ENCODE measurements around the gene RAD51B.

The RAD51B gene

DNA sequence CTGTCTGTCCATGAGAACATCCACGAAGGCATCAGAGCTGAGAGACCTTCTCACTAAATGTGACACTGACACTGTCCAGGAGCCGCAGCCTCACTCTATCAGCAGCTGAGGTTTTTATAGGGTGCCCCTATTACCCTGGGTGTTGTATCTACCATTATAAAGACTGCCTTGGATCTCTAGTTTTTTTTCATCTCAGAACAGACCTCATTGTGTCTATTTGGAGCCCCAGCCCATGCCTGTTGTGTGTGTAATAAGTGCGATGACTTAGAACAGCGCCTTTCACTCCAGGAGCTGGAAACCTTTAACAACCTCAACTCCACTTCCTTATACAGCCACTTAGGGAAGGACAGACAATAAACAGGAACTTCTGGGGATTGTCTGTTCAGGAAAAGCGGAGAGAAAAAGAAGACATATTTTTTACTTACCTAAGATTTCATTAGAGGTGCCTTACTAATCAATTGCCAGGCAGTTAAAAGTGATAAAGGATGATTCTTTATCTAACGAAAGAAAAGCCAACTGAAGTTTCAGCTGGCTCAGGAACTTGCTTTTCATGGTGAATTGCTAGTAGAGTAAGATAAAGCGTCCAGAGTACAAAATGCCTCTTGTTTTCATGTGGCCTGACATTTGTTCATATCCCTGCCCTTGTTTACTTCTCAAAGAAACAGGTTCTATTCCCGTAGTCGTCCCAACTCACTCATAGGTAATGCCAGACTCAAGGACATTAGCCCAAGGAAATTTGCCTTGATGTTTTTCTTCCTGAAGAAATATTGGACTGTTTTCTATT, 420.6 kb downstream of the RAD51B start:
- peak overlapping the region in 1 of 2 donors; percentile 20 for H3K9ac ChIP-seq (ENCODE audit: low read depth in 1 of 2, low read length in 2 of 2)

DNA sequence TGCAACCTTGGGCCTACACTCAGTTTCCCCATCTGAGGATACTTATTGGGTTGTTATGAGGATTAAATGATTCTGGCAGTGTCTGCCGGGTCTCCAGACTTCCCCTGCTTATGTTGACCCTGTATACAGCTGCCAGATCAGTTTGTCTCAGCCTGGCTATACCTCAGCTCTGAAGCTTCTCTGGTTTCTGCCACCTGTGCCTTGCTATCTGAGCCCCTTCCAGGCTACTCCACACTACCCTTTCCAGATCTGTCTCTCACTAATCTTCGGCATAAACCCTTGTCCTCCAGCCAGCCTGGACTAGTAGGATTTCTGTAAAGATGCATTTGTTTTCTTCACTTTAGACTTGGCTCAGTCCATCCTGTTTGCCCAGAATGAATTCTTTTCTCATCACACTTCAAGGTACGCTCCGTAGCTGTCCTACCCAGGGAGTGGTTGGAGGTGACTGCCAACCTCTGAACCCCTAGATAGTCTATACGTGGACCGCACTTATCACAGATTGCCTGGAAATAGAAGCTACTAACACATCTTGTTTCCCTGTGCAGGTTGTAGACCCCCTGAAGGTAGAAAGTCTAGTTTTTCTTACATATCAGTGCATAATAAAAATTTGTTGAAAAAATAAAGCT, 422.4 kb downstream of the RAD51B start:
- H3K4me3 ChIP-seq (ENCODE audit: low read depth in 1 of 2, low read length in 2 of 2) = peak overlapping the region in 1 of 2 donors; percentile 31
- peaks cover 69 to 83% of the 10 kb centered on the region in 2 donors for H3K4me1 ChIP-seq (ENCODE audit: control insufficient read depth in 1 of 2, insufficient read depth in 2 of 2, low read length in 2 of 2)

More for the DNA sequence above, 420.6 kb downstream of the RAD51B start:
- no peaks in the 10 kb centered on the region for H3K9me3 ChIP-seq (ENCODE audit: control insufficient read depth in 1 of 2, low read length in 2 of 2)
- H3K4me3 ChIP-seq (ENCODE audit: low read depth in 1 of 2, low read length in 2 of 2) = peak overlapping the region in 1 of 2 donors; percentile 26
- H3K36me3 ChIP-seq (ENCODE audit: control insufficient read depth in 1 of 2, insufficient read depth in 2 of 2, low read length in 2 of 2) = no peaks in the 10 kb centered on the region
- H3K4me1 ChIP-seq (ENCODE audit: control insufficient read depth in 1 of 2, insufficient read depth in 2 of 2, low read length in 2 of 2) = peaks cover 57 to 73% of the 10 kb centered on the region in 2 donors
- H3K27me3 ChIP-seq (ENCODE audit: control insufficient read depth in 1 of 2, insufficient read depth in 2 of 2, low read length in 2 of 2) = no peaks in the 10 kb centered on the region
- peak overlapping the region; percentile 63 for H3K27ac ChIP-seq (ENCODE audit: low read depth, low read length)

GRCh38 chr14:68243450-68244010, 424.0 kb downstream of the RAD51B start:
- Histone ChIP-seq H3K9ac (ENCODE audit: low read depth in 1 of 2, low read length in 2 of 2) (no peak overlapping the region), H3K4me1 (ENCODE audit: control insufficient read depth in 1 of 2, insufficient read depth in 2 of 2, low read length in 2 of 2) (peaks cover 82 to 95% of the 10 kb centered on the region in 2 donors), H3K9me3 (ENCODE audit: control insufficient read depth in 1 of 2, low read length in 2 of 2) (no peaks in the 10 kb centered on the region), H3K27me3 (ENCODE audit: control insufficient read depth in 1 of 2, insufficient read depth in 2 of 2, low read length in 2 of 2) (no peaks in the 10 kb centered on the region), H3K4me3 (ENCODE audit: low read depth in 1 of 2, low read length in 2 of 2) (no peak overlapping the region), H3K36me3 (ENCODE audit: control insufficient read depth in 1 of 2, insufficient read depth in 2 of 2, low read length in 2 of 2) (no peaks in the 10 kb centered on the region), H3K27ac (ENCODE audit: low read depth, low read length) (no peak overlapping the region)

More for the DNA sequence above, 422.4 kb downstream of the RAD51B start:
- H3K9ac ChIP-seq (ENCODE audit: low read depth in 1 of 2, low read length in 2 of 2) = peak overlapping the region in 1 of 2 donors; percentile 21
- H3K9me3 ChIP-seq (ENCODE audit: control insufficient read depth in 1 of 2, low read length in 2 of 2) = no peaks in the 10 kb centered on the region
- no peaks in the 10 kb centered on the region for H3K27me3 ChIP-seq (ENCODE audit: control insufficient read depth in 1 of 2, insufficient read depth in 2 of 2, low read length in 2 of 2)
- H3K27ac ChIP-seq (ENCODE audit: low read depth, low read length) = peak overlapping the region; percentile 64
- H3K36me3 ChIP-seq (ENCODE audit: control insufficient read depth in 1 of 2, insufficient read depth in 2 of 2, low read length in 2 of 2) = no peaks in the 10 kb centered on the region

DNA sequence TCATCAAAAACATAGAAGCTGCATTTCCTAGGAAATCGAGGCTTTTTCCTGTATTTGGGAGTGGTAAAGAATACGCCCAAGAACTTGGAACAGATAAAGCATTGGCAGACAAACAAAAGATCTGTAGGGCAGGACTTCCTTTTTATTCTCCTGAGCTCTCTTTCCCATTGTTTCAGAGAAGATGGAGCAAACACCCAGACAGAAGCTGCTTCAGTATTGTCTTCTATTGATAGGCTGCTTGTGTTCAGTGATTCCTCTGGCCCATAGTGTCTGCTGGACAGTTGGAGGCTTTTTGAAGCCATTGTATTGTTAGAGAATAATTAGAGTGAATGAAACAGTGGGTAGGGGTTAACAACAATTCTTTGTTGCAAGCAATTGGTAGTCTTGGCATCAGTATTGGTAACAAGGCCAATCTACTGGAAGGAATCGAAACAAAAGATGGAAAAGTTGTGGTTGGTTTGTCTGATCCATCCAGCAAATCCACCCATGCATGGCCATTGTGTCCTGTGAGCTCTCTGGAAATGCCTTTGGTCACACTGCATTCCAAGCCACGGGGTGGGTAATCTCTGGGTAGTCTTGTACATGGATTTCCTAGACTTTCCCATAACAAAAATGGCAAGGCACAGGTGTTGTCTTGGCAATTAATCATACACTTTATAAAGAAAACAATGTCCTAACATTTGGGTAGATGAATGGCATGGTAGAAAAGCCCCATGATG, 424.8 kb downstream of the RAD51B start:
- Histone ChIP-seq H3K9ac (ENCODE audit: low read depth in 1 of 2, low read length in 2 of 2) (no peak overlapping the region), H3K9me3 (ENCODE audit: control insufficient read depth in 1 of 2, low read length in 2 of 2) (no peaks in the 10 kb centered on the region), H3K27ac (ENCODE audit: low read depth, low read length) (no peak overlapping the region), H3K36me3 (ENCODE audit: control insufficient read depth in 1 of 2, insufficient read depth in 2 of 2, low read length in 2 of 2) (no peaks in the 10 kb centered on the region), H3K4me3 (ENCODE audit: low read depth in 1 of 2, low read length in 2 of 2) (no peak overlapping the region), H3K4me1 (ENCODE audit: control insufficient read depth in 1 of 2, insufficient read depth in 2 of 2, low read length in 2 of 2) (peaks cover 78 to 93% of the 10 kb centered on the region in 2 donors), H3K27me3 (ENCODE audit: control insufficient read depth in 1 of 2, insufficient read depth in 2 of 2, low read length in 2 of 2) (no peaks in the 10 kb centered on the region)

GRCh38 chr14:68245146-68246073, 425.8 kb downstream of the RAD51B start:
- Histone ChIP-seq H3K27ac (ENCODE audit: low read depth, low read length) (peak overlapping the region; percentile 73), H3K27me3 (ENCODE audit: control insufficient read depth in 1 of 2, insufficient read depth in 2 of 2, low read length in 2 of 2) (no peaks in the 10 kb centered on the region), H3K9ac (ENCODE audit: low read depth in 1 of 2, low read length in 2 of 2) (no peak overlapping the region), H3K4me1 (ENCODE audit: control insufficient read depth in 1 of 2, insufficient read depth in 2 of 2, low read length in 2 of 2) (peaks cover 71 to 93% of the 10 kb centered on the region in 2 donors), H3K9me3 (ENCODE audit: control insufficient read depth in 1 of 2, low read length in 2 of 2) (no peaks in the 10 kb centered on the region), H3K4me3 (ENCODE audit: low read depth in 1 of 2, low read length in 2 of 2) (no peak overlapping the region), H3K36me3 (ENCODE audit: control insufficient read depth in 1 of 2, insufficient read depth in 2 of 2, low read length in 2 of 2) (no peaks in the 10 kb centered on the region)

GRCh38 chr14:68246074-68246785, 426.7 kb downstream of the RAD51B start:
- no peak overlapping the region for H3K4me3 ChIP-seq (ENCODE audit: low read depth in 1 of 2, low read length in 2 of 2)
- H3K9ac ChIP-seq (ENCODE audit: low read depth in 1 of 2, low read length in 2 of 2) = peak overlapping the region in 1 of 2 donors; percentile 9
- H3K36me3 ChIP-seq (ENCODE audit: control insufficient read depth in 1 of 2, insufficient read depth in 2 of 2, low read length in 2 of 2) = no peaks in the 10 kb centered on the region
- H3K27ac ChIP-seq (ENCODE audit: low read depth, low read length) = peak overlapping the region; percentile 73
- no peaks in the 10 kb centered on the region for H3K9me3 ChIP-seq (ENCODE audit: control insufficient read depth in 1 of 2, low read length in 2 of 2)
- H3K27me3 ChIP-seq (ENCODE audit: control insufficient read depth in 1 of 2, insufficient read depth in 2 of 2, low read length in 2 of 2) = no peaks in the 10 kb centered on the region
- peaks cover 65 to 94% of the 10 kb centered on the region in 2 donors for H3K4me1 ChIP-seq (ENCODE audit: control insufficient read depth in 1 of 2, insufficient read depth in 2 of 2, low read length in 2 of 2)

DNA sequence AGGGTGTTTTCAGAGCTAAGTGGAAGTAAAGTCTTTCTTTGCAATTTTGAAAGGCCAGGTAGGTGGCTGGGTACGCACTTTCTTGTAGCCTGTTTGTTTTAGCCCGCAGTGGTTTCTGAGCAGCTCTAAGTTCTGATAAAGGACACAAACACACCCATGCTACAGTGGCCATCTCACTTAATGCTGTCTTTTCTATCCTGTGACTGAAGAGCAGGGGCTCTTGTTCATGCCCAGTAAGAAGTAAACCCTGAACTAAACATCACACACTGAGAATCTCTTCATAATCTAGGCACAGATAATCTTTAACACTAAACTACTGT, 427.2 kb downstream of the RAD51B start:
- H3K36me3 ChIP-seq (ENCODE audit: control insufficient read depth in 1 of 2, insufficient read depth in 2 of 2, low read length in 2 of 2) = no peaks in the 10 kb centered on the region
- H3K9ac ChIP-seq (ENCODE audit: low read depth in 1 of 2, low read length in 2 of 2) = no peak overlapping the region
- H3K4me1 ChIP-seq (ENCODE audit: control insufficient read depth in 1 of 2, insufficient read depth in 2 of 2, low read length in 2 of 2) = peaks cover 64 to 91% of the 10 kb centered on the region in 2 donors
- no peaks in the 10 kb centered on the region for H3K9me3 ChIP-seq (ENCODE audit: control insufficient read depth in 1 of 2, low read length in 2 of 2)
- H3K4me3 ChIP-seq (ENCODE audit: low read depth in 1 of 2, low read length in 2 of 2) = no peak overlapping the region
- H3K27ac ChIP-seq (ENCODE audit: low read depth, low read length) = peak overlapping the region; percentile 73
- H3K27me3 ChIP-seq (ENCODE audit: control insufficient read depth in 1 of 2, insufficient read depth in 2 of 2, low read length in 2 of 2) = no peaks in the 10 kb centered on the region

DNA sequence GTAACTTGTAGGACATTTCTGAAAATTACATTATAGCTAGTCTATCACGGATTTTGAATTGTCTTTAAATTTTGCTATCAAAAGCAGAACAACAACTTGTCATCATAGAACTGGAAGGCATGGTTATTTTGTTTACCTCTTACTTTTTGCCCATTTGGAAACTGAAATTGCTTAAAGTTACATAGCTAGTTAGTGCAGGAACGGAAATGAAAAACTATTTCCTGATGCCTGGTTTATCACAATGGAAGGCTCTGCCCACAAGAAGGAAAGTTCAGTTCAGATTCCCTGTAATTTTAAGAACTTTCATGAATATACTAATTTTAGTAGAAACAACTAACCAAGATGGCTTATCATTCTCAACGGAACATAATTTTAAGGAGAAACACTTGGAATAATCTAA, 427.7 kb downstream of the RAD51B start:
- peaks cover 59 to 86% of the 10 kb centered on the region in 2 donors for H3K4me1 ChIP-seq (ENCODE audit: control insufficient read depth in 1 of 2, insufficient read depth in 2 of 2, low read length in 2 of 2)
- H3K27ac ChIP-seq (ENCODE audit: low read depth, low read length) = no peak overlapping the region
- H3K9ac ChIP-seq (ENCODE audit: low read depth in 1 of 2, low read length in 2 of 2) = no peak overlapping the region

More for the DNA sequence above, 427.7 kb downstream of the RAD51B start:
- Histone ChIP-seq H3K36me3 (ENCODE audit: control insufficient read depth in 1 of 2, insufficient read depth in 2 of 2, low read length in 2 of 2) (no peaks in the 10 kb centered on the region), H3K4me3 (ENCODE audit: low read depth in 1 of 2, low read length in 2 of 2) (peak overlapping the region in 1 of 2 donors; percentile 22), H3K9me3 (ENCODE audit: control insufficient read depth in 1 of 2, low read length in 2 of 2) (no peaks in the 10 kb centered on the region), H3K27me3 (ENCODE audit: control insufficient read depth in 1 of 2, insufficient read depth in 2 of 2, low read length in 2 of 2) (no peaks in the 10 kb centered on the region)
